ENCODE measurements around the gene SOX5. TPM values are rescaled to one million over a fixed set of nuclear protein-coding genes. Genes with fewer than 3 reads are reported as not detected.
A peak's percentile ranks its signal among the peaks of the same experiment; 100 is the strongest.

SOX5 gene
- total and polyA plus RNA-seq, 5 donors = 1.9 to 14.3 (median 10.0) TPM

DNA sequence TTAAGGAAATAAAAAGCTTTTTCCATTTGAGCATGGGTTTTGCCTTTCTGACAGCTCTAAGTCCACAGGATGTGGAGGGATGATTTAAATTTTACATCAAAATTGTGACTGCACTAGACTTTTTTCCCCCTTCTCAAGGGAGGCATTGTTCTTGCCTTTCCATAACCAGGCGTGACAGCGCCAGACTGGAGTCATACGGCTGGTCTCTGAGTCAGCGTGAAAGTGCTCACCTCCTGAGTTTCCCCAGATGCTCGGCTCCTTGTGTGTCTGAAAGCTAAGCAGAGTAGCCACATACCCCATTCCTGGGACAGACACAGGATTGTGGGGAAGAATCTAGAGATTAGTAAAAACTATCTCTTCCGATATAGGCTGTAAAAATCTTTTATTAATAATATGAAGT is 43.1 kb downstream of the SOX5 start:
- Histone ChIP-seq H3K4me3 (ENCODE audit: low read length) (no peak overlapping the region), H3K4me1 (ENCODE audit: control insufficient read depth, insufficient read depth, low read length) (no peaks in the 10 kb centered on the region), H3K27ac (ENCODE audit: low read length) (no peak overlapping the region), H3K9me3 (ENCODE audit: control insufficient read depth, low read length) (no peaks in the 10 kb centered on the region), H3K27me3 (ENCODE audit: control insufficient read depth, insufficient read depth) (no peaks in the 10 kb centered on the region)
- ATAC-seq (peak in 1 of 2 donors; percentile 35), DNase-seq (peak; percentile 25 to 28 (median 26))
- 66% methylated on average over 6 of the region's 6 CpGs for WGBS
- intact Hi-C loops (cut with DNase I) = no loop called here

- no peaks in the 10 kb centered on the region for H3K4me1 ChIP-seq (ENCODE audit: control insufficient read depth, insufficient read depth, low read length)
- no peak for ATAC-seq
- H3K9me3 ChIP-seq (ENCODE audit: control insufficient read depth, low read length) = no peaks in the 10 kb centered on the region
- no peak for DNase-seq
- H3K27me3 ChIP-seq (ENCODE audit: control insufficient read depth, insufficient read depth) = no peaks in the 10 kb centered on the region
- 84% methylated on average over 3 of the region's 3 CpGs for WGBS
- H3K27ac ChIP-seq (ENCODE audit: low read length) = no peak overlapping the region
- intact Hi-C loops (cut with DNase I) = no loop called here
- no peak overlapping the region for H3K4me3 ChIP-seq (ENCODE audit: low read length)
These were observed 50.0 kb downstream of the SOX5 start for GRCh38 chr12:23899434-23899833.

GRCh38 chr12:23898121-23898520 is 51.3 kb downstream of the SOX5 start:
- Histone ChIP-seq H3K4me3 (ENCODE audit: low read length) (no peak overlapping the region), H3K27ac (ENCODE audit: low read length) (no peak overlapping the region), H3K9me3 (ENCODE audit: control insufficient read depth, low read length) (no peaks in the 10 kb centered on the region), H3K4me1 (ENCODE audit: control insufficient read depth, insufficient read depth, low read length) (no peaks in the 10 kb centered on the region), H3K27me3 (ENCODE audit: control insufficient read depth, insufficient read depth) (no peaks in the 10 kb centered on the region)
- intact Hi-C loops (cut with DNase I) = no loop called here
- WGBS = 71% methylated on average over 1 of the region's 1 CpG
- ATAC-seq = no peak
- no peak for DNase-seq

DNA sequence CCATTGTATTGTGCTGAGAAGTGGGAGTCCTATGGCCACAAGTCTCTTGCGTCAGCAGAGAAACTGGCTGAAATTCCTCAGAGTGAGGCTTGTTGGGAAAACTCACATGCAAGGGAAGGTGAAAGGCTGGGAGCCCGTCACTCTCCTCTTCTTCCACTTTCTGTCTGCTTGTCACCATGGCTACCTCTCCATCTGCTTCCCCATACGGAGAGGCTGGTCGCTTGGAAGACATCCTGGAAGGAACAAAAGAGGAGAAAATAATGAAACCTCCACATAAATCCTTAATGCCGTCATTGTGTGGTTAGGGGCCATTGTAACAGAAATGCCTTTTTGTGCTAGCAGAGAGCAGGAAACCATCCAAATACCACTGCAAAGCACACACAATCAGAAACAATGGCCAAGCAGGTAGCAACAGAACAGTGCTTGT is 53.7 kb downstream of the SOX5 start:
- no peak overlapping the region for H3K27ac ChIP-seq (ENCODE audit: low read length)
- no peaks in the 10 kb centered on the region for H3K4me1 ChIP-seq (ENCODE audit: control insufficient read depth, insufficient read depth, low read length)
- intact Hi-C loops (cut with DNase I) = no loop called here
- H3K4me3 ChIP-seq (ENCODE audit: low read length) = no peak overlapping the region
- ATAC-seq (no peak), DNase-seq (no peak)
- no peaks in the 10 kb centered on the region for H3K27me3 ChIP-seq (ENCODE audit: control insufficient read depth, insufficient read depth)
- WGBS = 70% methylated on average over 5 of the region's 5 CpGs
- no peaks in the 10 kb centered on the region for H3K9me3 ChIP-seq (ENCODE audit: control insufficient read depth, low read length)

DNA sequence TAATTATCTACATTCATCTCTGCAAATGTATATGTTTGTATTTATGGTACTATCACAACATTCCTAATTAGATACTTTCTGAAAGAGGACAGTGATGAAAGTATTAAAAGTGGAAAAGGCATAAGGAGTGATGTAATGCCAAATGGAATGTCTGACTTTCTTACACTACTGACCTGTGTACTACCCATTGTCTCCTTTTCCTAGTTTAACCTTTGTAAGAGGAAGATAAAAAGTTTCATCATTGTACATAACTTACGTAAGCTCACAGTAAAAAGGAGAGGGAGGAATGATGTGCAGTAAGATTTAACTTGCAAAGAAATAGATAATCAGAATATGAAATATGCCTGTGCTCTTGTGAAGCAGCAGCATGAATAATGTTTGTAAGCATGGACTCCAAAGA is 55.9 kb downstream of the SOX5 start:
- intact Hi-C loops (cut with DNase I) = no loop called here
- Histone ChIP-seq H3K9me3 (ENCODE audit: control insufficient read depth, low read length) (no peaks in the 10 kb centered on the region), H3K27me3 (ENCODE audit: control insufficient read depth, insufficient read depth) (no peaks in the 10 kb centered on the region), H3K4me3 (ENCODE audit: low read length) (no peak overlapping the region), H3K4me1 (ENCODE audit: control insufficient read depth, insufficient read depth, low read length) (no peaks in the 10 kb centered on the region), H3K27ac (ENCODE audit: low read length) (no peak overlapping the region)
- 87% methylated on average over 1 of the region's 1 CpG for WGBS
- ATAC-seq (no peak), DNase-seq (no peak)

GRCh38 chr12:23891115-23891514 is 58.4 kb downstream of the SOX5 start:
- DNase-seq (no peak), ATAC-seq (no peak)
- Histone ChIP-seq H3K4me1 (ENCODE audit: control insufficient read depth, insufficient read depth, low read length) (no peaks in the 10 kb centered on the region), H3K4me3 (ENCODE audit: low read length) (no peak overlapping the region), H3K9me3 (ENCODE audit: control insufficient read depth, low read length) (no peaks in the 10 kb centered on the region), H3K27ac (ENCODE audit: low read length) (no peak overlapping the region), H3K27me3 (ENCODE audit: control insufficient read depth, insufficient read depth) (no peaks in the 10 kb centered on the region)
- 93% methylated on average over 3 of the region's 3 CpGs for WGBS
- intact Hi-C loops (cut with DNase I) = no loop called here

DNA sequence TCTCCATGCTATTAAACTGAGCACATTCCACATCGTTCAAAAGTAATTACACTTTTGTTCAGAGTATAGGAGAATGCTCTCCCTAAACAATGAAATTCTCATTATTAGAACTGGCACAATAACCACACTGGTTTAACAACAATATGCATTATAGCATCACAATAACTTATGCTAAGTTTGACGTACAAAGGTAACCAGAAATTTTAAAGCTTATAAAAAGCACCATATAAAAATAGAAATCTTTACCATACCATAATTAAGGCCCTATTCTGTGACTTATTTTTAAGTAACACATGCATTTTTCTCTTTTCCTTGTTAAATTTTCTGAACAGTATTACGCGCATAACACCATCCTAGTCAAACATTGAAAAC is 60.4 kb downstream of the SOX5 start:
- H3K27me3 ChIP-seq (ENCODE audit: control insufficient read depth, insufficient read depth) = no peaks in the 10 kb centered on the region
- no peak for ATAC-seq
- no peaks in the 10 kb centered on the region for H3K9me3 ChIP-seq (ENCODE audit: control insufficient read depth, low read length)
- no peak overlapping the region for H3K27ac ChIP-seq (ENCODE audit: low read length)
- intact Hi-C loops (cut with DNase I) = no loop called here
- DNase-seq = no peak
- WGBS = 80% methylated on average over 4 of the region's 4 CpGs
- no peak overlapping the region for H3K4me3 ChIP-seq (ENCODE audit: low read length)
- no peaks in the 10 kb centered on the region for H3K4me1 ChIP-seq (ENCODE audit: control insufficient read depth, insufficient read depth, low read length)

DNA sequence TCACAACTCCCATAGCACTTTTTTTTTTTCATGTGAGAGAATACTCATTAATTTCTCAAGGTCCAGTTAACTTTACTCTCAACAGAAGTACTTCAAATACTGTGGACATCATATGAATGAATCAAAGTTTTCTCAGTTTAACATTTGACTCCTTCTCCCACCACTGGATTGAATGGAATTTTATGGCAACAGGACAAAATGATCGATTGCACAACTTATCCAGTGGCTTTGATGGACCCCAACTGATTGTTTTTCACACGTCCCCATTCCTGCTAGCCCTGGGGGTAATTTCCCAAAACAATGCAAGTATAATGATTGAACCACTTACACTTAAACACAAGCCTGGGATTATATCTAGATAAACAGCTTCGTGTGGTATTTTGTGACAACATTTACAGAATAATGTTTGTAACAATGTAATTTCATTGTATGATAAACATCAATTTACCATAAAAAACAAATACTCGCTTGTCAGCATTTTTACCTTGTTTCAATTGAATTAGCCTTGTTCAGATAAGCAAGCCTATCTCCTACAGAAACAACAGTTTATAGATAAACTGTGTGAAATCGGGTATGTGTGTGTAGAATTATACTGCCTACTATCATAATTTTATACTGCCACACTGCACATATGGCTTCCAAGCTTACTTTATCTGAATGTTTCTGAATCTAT is 60.9 kb downstream of the SOX5 start:
- intact Hi-C loops (cut with DNase I) = no loop called here
- DNase-seq = no peak
- no peak overlapping the region for H3K4me3 ChIP-seq (ENCODE audit: low read length)
- ATAC-seq = no peak
- H3K27ac ChIP-seq (ENCODE audit: low read length) = no peak overlapping the region
- no peaks in the 10 kb centered on the region for H3K27me3 ChIP-seq (ENCODE audit: control insufficient read depth, insufficient read depth)
- no peaks in the 10 kb centered on the region for H3K9me3 ChIP-seq (ENCODE audit: control insufficient read depth, low read length)
- 64% methylated on average over 5 of the region's 5 CpGs for WGBS
- no peaks in the 10 kb centered on the region for H3K4me1 ChIP-seq (ENCODE audit: control insufficient read depth, insufficient read depth, low read length)

- H3K4me3 ChIP-seq (ENCODE audit: low read length) = no peak overlapping the region
- ATAC-seq (peak in 1 of 2 donors; percentile 16), DNase-seq (no peak)
- no peak overlapping the region for H3K27ac ChIP-seq (ENCODE audit: low read length)
- H3K9me3 ChIP-seq (ENCODE audit: control insufficient read depth, low read length) = no peaks in the 10 kb centered on the region
- H3K27me3 ChIP-seq (ENCODE audit: control insufficient read depth, insufficient read depth) = no peaks in the 10 kb centered on the region
- intact Hi-C loops (cut with DNase I) = no loop called here
- no peaks in the 10 kb centered on the region for H3K4me1 ChIP-seq (ENCODE audit: control insufficient read depth, insufficient read depth, low read length)
- 43% methylated on average over 3 of the region's 3 CpGs for WGBS
These were observed 62.2 kb downstream of the SOX5 start for GRCh38 chr12:23887055-23887835.

- H3K4me1 ChIP-seq (ENCODE audit: control insufficient read depth, insufficient read depth, low read length) = no peaks in the 10 kb centered on the region
- no peak for ATAC-seq
- intact Hi-C loops (cut with DNase I) = no loop called here
- WGBS = 54% methylated on average over 2 of the region's 2 CpGs
- no peaks in the 10 kb centered on the region for H3K27me3 ChIP-seq (ENCODE audit: control insufficient read depth, insufficient read depth)
- H3K27ac ChIP-seq (ENCODE audit: low read length) = no peak overlapping the region
- no peak for DNase-seq
- H3K9me3 ChIP-seq (ENCODE audit: control insufficient read depth, low read length) = no peaks in the 10 kb centered on the region
- no peak overlapping the region for H3K4me3 ChIP-seq (ENCODE audit: low read length)
These were observed 64.1 kb downstream of the SOX5 start for GRCh38 chr12:23885394-23885793.

- ATAC-seq = no peak
- no peaks in the 10 kb centered on the region for H3K27me3 ChIP-seq (ENCODE audit: control insufficient read depth, insufficient read depth)
- H3K27ac ChIP-seq (ENCODE audit: low read length) = no peak overlapping the region
- 91% methylated on average over 3 of the region's 3 CpGs for WGBS
- H3K4me3 ChIP-seq (ENCODE audit: low read length) = no peak overlapping the region
- intact Hi-C loops (cut with DNase I) = no loop called here
- H3K4me1 ChIP-seq (ENCODE audit: control insufficient read depth, insufficient read depth, low read length) = no peaks in the 10 kb centered on the region
- no peaks in the 10 kb centered on the region for H3K9me3 ChIP-seq (ENCODE audit: control insufficient read depth, low read length)
- DNase-seq = no peak
These were observed 64.6 kb downstream of the SOX5 start for GRCh38 chr12:23884909-23885308.

All from right cardiac atrium (tissue), 5 donors.